ENCODE results near the gene ZRANB3. TPM values are rescaled to one million over a fixed set of nuclear protein-coding genes. Genes with fewer than 3 reads are reported as not detected.
"Not testable (repeated sequence)": the region's sequence is repeated elsewhere in the genome, so short reads cannot be mapped to it uniquely, and the experiment has no call there.

ZRANB3 gene
- total and polyA plus RNA-seq, 8 donors: 0.87 to 16.3 (median 2.6) TPM

DNA sequence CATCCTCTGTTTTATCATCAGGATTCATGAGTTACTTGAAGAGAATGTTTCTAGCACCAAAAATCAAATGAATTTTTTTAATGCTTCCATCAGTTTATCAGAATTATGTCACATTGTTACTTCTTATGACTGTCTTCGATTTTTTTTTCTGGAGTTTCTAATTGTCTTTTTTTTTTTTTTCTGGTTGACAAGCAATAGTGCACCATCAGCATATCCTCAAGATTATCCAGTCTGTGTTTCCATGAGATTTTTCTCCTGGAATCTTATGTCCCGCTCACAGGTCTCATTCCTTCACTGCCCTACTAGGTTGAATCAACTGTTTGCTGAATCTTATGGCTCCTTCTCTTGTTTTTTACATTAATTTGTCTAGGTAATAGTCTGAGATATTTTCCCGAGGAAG, 16.3 kb upstream of the ZRANB3 start:
- 90 to 94% (median 93%) methylated on average over 3 of the region's 3 CpGs for WGBS, 5 donors
- H3K4me3 ChIP-seq: no peak overlapping the region
- no peak overlapping the region for H3K27ac ChIP-seq
- H3K27me3 ChIP-seq: no peaks in the 10 kb centered on the region
- intact Hi-C loops (cut with DNase I; ENCODE audit: low total_unique reads): no loop called here
- H3K36me3 ChIP-seq: no peaks in the 10 kb centered on the region
- H3K9me3 ChIP-seq: no peaks in the 10 kb centered on the region
- H3K4me1 ChIP-seq: no peaks in the 10 kb centered on the region
- TF ChIP-seq POLR2A (IDR thresholded peaks at IDR 0.05): no peak
- TF ChIP-seq EP300 (IDR thresholded peaks at IDR 0.05): no peak
- TF ChIP-seq POLR2AphosphoS5 (IDR thresholded peaks at IDR 0.05): no peak
- TF ChIP-seq, protein P1, sequence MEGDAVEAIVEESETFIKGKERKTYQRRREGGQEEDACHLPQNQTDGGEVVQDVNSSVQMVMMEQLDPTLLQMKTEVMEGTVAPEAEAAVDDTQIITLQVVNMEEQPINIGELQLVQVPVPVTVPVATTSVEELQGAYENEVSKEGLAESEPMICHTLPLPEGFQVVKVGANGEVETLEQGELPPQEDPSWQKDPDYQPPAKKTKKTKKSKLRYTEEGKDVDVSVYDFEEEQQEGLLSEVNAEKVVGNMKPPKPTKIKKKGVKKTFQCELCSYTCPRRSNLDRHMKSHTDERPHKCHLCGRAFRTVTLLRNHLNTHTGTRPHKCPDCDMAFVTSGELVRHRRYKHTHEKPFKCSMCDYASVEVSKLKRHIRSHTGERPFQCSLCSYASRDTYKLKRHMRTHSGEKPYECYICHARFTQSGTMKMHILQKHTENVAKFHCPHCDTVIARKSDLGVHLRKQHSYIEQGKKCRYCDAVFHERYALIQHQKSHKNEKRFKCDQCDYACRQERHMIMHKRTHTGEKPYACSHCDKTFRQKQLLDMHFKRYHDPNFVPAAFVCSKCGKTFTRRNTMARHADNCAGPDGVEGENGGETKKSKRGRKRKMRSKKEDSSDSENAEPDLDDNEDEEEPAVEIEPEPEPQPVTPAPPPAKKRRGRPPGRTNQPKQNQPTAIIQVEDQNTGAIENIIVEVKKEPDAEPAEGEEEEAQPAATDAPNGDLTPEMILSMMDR (IDR thresholded peaks at IDR 0.05): no peak
- no peak for DNase-seq

DNA sequence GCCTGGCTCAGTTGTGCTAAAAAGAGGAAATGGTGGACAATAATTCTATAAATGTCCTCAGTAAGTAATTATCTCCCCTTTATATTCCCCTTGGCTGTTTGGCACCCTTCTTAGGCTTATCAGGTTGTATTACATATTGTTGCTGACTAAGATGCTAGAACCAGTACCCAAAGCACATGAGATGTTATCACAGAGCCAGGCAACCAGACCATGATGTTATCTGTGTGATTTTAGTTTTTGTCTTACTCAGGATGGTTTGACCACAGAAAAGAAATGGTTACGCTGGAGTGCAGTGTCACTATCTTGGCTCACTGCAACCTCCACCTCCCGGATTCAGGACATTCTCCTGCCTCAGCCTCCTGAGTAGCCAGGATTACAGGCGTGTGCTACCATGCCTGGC, 15.4 kb upstream of the ZRANB3 start:
- Histone ChIP-seq H3K27me3 (no peaks in the 10 kb centered on the region), H3K4me3 (no peak overlapping the region), H3K36me3 (no peaks in the 10 kb centered on the region), H3K4me1 (no peaks in the 10 kb centered on the region), H3K27ac (no peak overlapping the region), H3K9me3 (no peaks in the 10 kb centered on the region)
- TF ChIP-seq EP300 (IDR thresholded peaks at IDR 0.05): no peak
- no peak for TF ChIP-seq POLR2AphosphoS5 (IDR thresholded peaks at IDR 0.05)
- TF ChIP-seq POLR2A (IDR thresholded peaks at IDR 0.05): no peak
- TF ChIP-seq, protein P1 (IDR thresholded peaks at IDR 0.05): no peak
- intact Hi-C loops (cut with DNase I; ENCODE audit: low total_unique reads): no loop called here
- WGBS, 5 donors: 80 to 100% (median 92%) methylated on average over 3 of the region's 3 CpGs
- DNase-seq: no peak

DNA sequence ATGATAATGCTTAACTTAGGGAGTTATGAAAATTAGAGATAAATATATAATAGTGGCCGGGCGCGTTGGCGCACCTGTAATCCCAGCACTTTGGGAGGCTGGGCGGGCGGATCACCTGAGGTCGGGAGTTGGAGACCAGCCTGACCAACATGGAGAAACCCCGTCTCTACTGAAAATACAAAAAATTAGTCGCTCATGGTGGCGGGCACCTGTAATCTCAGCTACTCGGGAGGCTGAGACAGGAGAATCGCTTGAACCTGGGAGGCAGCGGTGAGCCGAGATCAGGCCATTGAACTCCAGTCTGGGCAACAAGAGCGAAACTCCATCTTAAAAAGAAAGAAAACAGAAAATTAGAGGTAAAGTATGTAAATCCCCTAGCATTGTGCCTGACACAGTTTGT, 2.5 kb upstream of the ZRANB3 start:
- H3K27ac ChIP-seq; H3K36me3 ChIP-seq; H3K4me3 ChIP-seq; intact Hi-C loops (cut with DNase I; ENCODE audit: low total_unique reads); H3K27me3 ChIP-seq; DNase-seq; H3K9me3 ChIP-seq: not testable (repeated sequence)
- WGBS, 5 donors: 95 to 99% (median 97%) methylated on average over 15 of the region's 15 CpGs
- peaks cover 0 to 33% (median 24%) of the 10 kb centered on the region in 4 donors for H3K4me1 ChIP-seq

DNA sequence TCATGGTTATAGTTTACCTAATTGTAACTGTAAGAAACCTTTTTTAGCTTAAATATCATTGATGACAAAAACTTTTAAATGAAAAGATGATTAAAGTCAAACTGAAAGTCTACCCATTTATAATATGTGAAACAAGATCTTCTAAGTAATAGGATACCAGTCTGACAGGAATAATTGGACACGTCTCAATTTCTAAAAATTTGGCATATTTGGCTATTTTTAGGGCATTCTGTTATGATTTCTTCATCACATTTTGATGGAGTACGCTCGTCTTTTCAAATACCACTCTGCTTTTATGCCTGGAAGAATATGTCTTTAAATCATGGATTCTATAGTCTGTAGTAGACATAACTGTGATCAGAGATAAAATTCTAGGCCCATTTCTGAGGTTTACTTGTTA, 1.6 kb upstream of the ZRANB3 start:
- Histone ChIP-seq H3K27me3 (no peaks in the 10 kb centered on the region), H3K4me3 (peak overlapping the region in 3 of 4 donors; percentile 88 to 99 (median 93)), H3K4me1 (peaks cover 0 to 33% (median 24%) of the 10 kb centered on the region in 4 donors), H3K27ac (no peak overlapping the region), H3K9me3 (no peaks in the 10 kb centered on the region), H3K36me3 (no peaks in the 10 kb centered on the region)
- TF ChIP-seq POLR2A (IDR thresholded peaks at IDR 0.05) (no peak), POLR2AphosphoS5 (IDR thresholded peaks at IDR 0.05) (no peak), EP300 (IDR thresholded peaks at IDR 0.05) (no peak)
- TF ChIP-seq, protein P1 (IDR thresholded peaks at IDR 0.05): no peak
- DNase-seq: no peak
- 51 to 62% (median 59%) methylated on average over 3 of the region's 3 CpGs for WGBS, 5 donors
- intact Hi-C loops (cut with DNase I; ENCODE audit: low total_unique reads): no loop called here

DNA sequence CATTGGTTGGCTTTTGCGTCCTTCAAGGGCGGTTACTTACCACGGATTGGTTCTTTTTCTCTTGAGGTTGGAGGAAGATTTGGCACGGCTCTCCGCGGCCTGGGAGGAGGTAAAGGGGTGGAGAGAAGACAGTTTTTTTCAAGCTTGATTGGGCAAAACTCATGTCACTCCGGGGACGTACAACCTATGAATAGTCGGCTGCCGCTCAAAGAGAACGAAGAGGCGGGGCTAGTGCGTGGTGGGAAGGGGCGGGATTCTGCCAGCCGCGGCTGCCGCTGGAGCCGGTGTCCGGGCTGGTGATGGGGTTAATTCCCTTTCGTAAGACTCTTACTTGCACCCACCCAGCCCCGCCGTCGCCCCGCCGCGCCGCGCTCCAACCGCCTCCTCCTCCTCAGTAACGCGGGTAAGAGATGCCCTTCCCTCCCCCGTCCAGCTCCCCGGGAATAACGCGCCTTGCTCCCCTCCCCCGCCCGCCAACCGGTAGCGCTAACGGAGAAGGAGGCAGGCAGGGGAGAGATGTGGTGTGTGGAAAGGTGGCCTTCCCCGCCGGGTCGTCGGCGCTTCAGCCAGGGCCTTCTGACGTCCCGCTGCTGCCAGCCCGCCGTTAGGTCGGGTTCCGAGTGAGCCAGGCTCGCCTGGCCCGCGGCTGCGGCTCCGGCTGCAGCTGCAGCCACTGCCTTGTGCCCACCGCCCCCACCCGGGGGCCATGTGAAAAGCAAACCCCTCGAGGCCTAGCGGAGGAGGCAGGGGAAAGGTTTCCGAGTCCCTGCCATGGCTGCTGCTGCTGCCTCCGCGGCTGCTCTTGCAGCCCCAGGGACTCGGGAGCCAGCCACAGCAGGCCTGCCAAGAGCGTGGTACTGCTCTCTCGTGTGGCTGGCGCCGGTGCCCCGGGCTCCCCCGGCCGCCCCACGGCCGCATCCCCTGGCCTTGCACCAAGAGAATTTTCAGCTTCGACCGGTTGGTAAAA, 496 bp upstream of the ZRANB3 start, which contains the start of gene R3HDM1:
Gene R3HDM1, plus strand, starts transcription at position 254 of the 967 bp plus-strand sequence. CDS start 73,362 bp downstream, outside the sequence.
- H3K4me1 ChIP-seq: peaks cover 0 to 33% (median 24%) of the 10 kb centered on the region in 4 donors
- H3K27ac ChIP-seq: peak within 1 kb of the TSS; percentile 87 to 93 (median 91)
- no peaks in the 10 kb centered on the region for H3K9me3 ChIP-seq
- no peak for TF ChIP-seq POLR2A (IDR thresholded peaks at IDR 0.05)
- TF ChIP-seq, protein P1 (IDR thresholded peaks at IDR 0.05): no peak
- TF ChIP-seq EP300 (IDR thresholded peaks at IDR 0.05): no peak
- TF ChIP-seq POLR2AphosphoS5 (IDR thresholded peaks at IDR 0.05): no peak
- no peaks in the 10 kb centered on the region for H3K27me3 ChIP-seq
- intact Hi-C loops (cut with DNase I; ENCODE audit: low total_unique reads): no loop called here
- peak; percentile 98 to 100 for DNase-seq
- peak within 1 kb of the TSS; percentile 74 to 99 (median 90) for H3K4me3 ChIP-seq
- no peaks in the 10 kb centered on the region for H3K36me3 ChIP-seq
- WGBS, 5 donors: 0 to 3% (median 0%) methylated on average over 47 to 75 of the region's 75 CpGs
